DOHH2 (cell line): ENCODE data around the gene UBE2Z.

Source experiments
- H3F3A ChIP-seq: fragments of 200-600 bp; sonication (generic), shearing (Covaris generic); 2 replicates; pipeline ENCODE4 v1.6.0; 2016; ENCODE audit warnings: antibody characterized with exemption, mild to moderate bottlenecking; ENCODE audit not compliant: control insufficient read depth, insufficient read depth
- H3K27ac ChIP-seq: fragments of 200-600 bp; sonication (generic); 2 replicates; pipeline ENCODE4 v1.5.1; 2014; ENCODE audit warnings: low read depth, mild to moderate bottlenecking, low read length, moderate library complexity
- H3K27me3 ChIP-seq: fragments of 200-600 bp; sonication (generic); 2 replicates; pipeline ENCODE4 v1.6.1; 2014; ENCODE audit warnings: mild to moderate bottlenecking, low read length, mixed read lengths; ENCODE audit not compliant: control insufficient read depth
- H3K36me3 ChIP-seq: fragments of 200-600 bp; sonication (generic); 2 replicates; pipeline ENCODE4 v1.6.1; 2014; ENCODE audit warnings: mild to moderate bottlenecking, low read length, moderate library complexity, mixed read lengths; ENCODE audit not compliant: control insufficient read depth
- H3K4me1 ChIP-seq: fragments of 200-600 bp; sonication (generic); 2 replicates; pipeline ENCODE4 v1.6.1; 2014; ENCODE audit warnings: mild to moderate bottlenecking, low read length, mixed read lengths; ENCODE audit not compliant: control insufficient read depth
- H3K4me2 ChIP-seq: fragments of 200-600 bp; sonication (generic); 2 replicates; pipeline ENCODE4 v1.6.0; 2014; ENCODE audit warnings: mild to moderate bottlenecking, low read length, moderate library complexity
- H3K4me3 ChIP-seq: fragments of 200-600 bp; sonication (generic); 2 replicates; pipeline ENCODE4 v1.5.1; 2014; ENCODE audit warnings: mild to moderate bottlenecking, low read length, mixed read lengths
- H3K79me2 ChIP-seq: fragments of 200-600 bp; sonication (generic); 2 replicates; pipeline ENCODE4 v1.6.1; 2014; ENCODE audit warnings: mild to moderate bottlenecking, low read length, mixed read lengths; ENCODE audit not compliant: control insufficient read depth
- H3K9me2 ChIP-seq: fragments of 200-600 bp; sonication (generic); replicated peaks from 2 replicates; pipeline ENCODE4 v1.6.1; 2014; ENCODE audit warnings: mild to moderate bottlenecking, low read length, mixed read lengths; ENCODE audit not compliant: control insufficient read depth
- H3K9me3 ChIP-seq: fragments of 200-600 bp; sonication (generic); 2 replicates; pipeline ENCODE4 v1.6.1; 2014; ENCODE audit warnings: antibody characterized with exemption, low read length, mixed read lengths; ENCODE audit not compliant: control insufficient read depth, insufficient read depth
- H4K20me1 ChIP-seq: fragments of 200-600 bp; sonication (generic); 2 replicates; pipeline ENCODE4 v1.6.0; 2014; ENCODE audit warnings: low read depth, mild to moderate bottlenecking, antibody characterized with exemption, low read length, moderate library complexity; ENCODE audit not compliant: control insufficient read depth, insufficient read depth
- EZH2phosphoT487 ChIP-seq: fragments of 200-600 bp; sonication (generic); IDR thresholded peaks from 2 replicates; pipeline ENCODE4 v1.6.1; 2017; ENCODE audit warnings: borderline replicate concordance, mild to moderate bottlenecking, antibody characterized with exemption, low read length, moderate library complexity, mixed read lengths
- TF ChIP-seq, protein P1 (sequence below): fragments of 200-600 bp; sonication (generic); IDR thresholded peaks from one replicate; pipeline ENCODE4 v1.5.1; 2014; ENCODE audit warnings: antibody characterized with exemption, mild to moderate bottlenecking, low read depth, low read length; ENCODE audit not compliant: poor library complexity, severe bottlenecking

UBE2Z gene

DNA sequence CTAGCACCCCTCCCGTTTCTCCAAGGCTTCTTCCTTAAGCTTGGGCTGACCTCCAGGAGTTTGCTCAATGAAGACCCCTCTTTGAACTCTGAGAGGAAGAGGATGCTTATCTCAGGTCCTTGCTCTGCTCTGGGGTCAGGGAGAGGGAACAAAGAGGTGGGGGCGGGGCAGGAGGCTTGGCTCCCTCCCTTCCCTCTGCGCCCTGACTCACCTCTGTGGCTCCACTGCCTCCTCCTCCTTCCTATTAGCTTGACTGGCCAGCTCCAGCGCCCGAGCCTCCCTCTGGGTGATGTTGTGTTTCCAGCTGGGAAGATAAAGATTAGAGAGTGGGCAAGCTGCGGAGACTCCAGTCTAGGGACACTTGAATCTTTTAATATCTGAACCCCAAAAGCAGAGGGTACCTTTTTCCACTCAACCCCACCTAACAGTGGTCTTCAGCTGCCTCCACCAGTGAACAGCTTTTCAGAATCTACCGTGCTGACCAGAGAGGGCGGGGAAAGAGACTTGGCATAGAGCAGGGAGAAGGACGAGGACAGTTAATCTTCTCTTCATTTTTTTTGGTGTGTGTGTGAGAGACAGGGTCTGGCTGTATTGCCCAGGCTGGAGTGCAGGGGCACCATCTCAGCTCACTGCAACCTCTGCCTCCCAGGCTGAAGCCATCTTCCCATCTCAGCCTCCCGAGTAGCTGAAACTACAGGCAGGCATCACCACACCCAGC lies 53.5 kb downstream of the UBE2Z start:
- Histone ChIP-seq H3K27me3 (peaks cover 15% of the 10 kb centered on the region; the same call in 1 of the 2 replicates), H3K27ac (no peak overlapping the region), H3F3A (no peaks in the 10 kb centered on the region), H3K79me2 (no peaks in the 10 kb centered on the region), H4K20me1 (no peaks in the 10 kb centered on the region), H3K4me2 (no peak overlapping the region), H3K9me2 (no peaks in the 10 kb centered on the region), H3K36me3 (no peaks in the 10 kb centered on the region), H3K9me3 (no peaks in the 10 kb centered on the region), H3K4me3 (no peak overlapping the region), H3K4me1 (no peaks in the 10 kb centered on the region)
- TF ChIP-seq, protein P1, sequence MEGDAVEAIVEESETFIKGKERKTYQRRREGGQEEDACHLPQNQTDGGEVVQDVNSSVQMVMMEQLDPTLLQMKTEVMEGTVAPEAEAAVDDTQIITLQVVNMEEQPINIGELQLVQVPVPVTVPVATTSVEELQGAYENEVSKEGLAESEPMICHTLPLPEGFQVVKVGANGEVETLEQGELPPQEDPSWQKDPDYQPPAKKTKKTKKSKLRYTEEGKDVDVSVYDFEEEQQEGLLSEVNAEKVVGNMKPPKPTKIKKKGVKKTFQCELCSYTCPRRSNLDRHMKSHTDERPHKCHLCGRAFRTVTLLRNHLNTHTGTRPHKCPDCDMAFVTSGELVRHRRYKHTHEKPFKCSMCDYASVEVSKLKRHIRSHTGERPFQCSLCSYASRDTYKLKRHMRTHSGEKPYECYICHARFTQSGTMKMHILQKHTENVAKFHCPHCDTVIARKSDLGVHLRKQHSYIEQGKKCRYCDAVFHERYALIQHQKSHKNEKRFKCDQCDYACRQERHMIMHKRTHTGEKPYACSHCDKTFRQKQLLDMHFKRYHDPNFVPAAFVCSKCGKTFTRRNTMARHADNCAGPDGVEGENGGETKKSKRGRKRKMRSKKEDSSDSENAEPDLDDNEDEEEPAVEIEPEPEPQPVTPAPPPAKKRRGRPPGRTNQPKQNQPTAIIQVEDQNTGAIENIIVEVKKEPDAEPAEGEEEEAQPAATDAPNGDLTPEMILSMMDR: no peak
- TF ChIP-seq EZH2phosphoT487: no peak

DNA sequence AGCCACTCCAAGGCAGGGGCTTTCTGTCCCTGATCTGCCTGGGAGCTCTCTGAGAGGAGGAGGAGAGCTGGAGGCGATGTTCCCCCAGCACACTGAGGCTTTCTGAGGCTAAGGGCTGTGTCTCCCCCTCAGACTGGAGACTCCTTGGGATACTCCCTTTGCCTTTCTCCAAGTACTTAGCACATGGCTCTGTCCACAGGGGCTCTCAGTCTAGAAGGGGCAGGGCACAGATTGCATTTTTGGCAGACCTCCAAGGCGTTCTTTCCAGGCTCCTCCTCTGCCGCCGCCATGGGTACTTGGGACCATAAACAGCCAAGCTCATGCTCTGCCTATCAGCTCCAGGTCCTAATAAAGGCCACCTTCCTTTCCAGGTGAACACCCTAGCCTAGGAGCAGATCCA lies 62.0 kb downstream of the UBE2Z start:
- peaks cover 2% of the 10 kb centered on the region; the same call in 1 of the 2 replicates for H3K27me3 ChIP-seq
- H3K9me2 ChIP-seq: no peaks in the 10 kb centered on the region
- no peak for TF ChIP-seq EZH2phosphoT487
- TF ChIP-seq, protein P1: no peak
- no peak overlapping the region for H3K27ac ChIP-seq
- H3K9me3 ChIP-seq: no peaks in the 10 kb centered on the region
- H3K4me1 ChIP-seq: no peaks in the 10 kb centered on the region
- H3K36me3 ChIP-seq: no peaks in the 10 kb centered on the region
- no peaks in the 10 kb centered on the region for H3K79me2 ChIP-seq
- no peak overlapping the region for H3K4me3 ChIP-seq
- H3K4me2 ChIP-seq: no peak overlapping the region
- no peaks in the 10 kb centered on the region for H4K20me1 ChIP-seq
- no peaks in the 10 kb centered on the region for H3F3A ChIP-seq

DNA sequence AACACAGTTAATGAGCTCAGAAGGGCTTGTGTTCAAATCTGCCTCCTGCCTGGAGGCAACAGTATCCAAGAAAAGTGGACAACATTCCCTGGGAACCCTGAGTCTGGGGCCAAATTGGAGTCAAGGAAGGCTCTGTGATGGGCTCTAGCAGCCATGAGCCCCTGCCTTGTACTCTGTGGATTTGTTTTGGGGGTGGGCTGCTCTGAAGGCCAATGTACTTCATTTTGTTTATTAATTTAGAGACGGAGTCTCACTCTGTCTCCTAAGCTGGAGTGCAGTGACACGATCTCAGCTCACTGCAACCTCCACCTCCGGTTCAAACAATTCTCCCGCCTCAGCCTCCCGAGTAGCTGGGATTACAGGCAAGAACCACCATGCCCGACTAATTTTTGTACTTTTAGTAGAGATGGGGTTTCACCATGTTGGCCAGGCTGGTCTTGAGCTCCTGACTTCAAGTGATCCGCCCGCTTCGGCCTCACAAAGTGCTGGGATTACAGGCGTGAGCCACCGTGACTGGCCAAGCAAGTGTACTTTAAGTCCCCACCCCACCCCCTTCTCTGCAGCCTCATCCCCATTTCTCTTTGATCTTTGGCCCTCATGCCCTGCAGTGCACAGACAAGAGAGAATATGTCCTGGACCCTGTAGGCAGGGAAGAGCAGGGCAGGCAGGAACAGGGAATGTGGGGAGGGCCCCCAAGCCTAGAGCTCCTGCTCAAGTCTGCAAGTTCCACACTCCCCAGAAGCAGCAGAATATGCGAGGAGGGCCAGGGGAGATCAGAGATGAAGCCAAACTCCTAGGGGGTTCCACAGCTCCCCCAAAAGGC lies 62.9 kb downstream of the UBE2Z start:
- Histone ChIP-seq H3K36me3 (no peaks in the 10 kb centered on the region), H3K27me3 (peaks cover 2% of the 10 kb centered on the region; the same call in 1 of the 2 replicates), H3K9me3 (no peaks in the 10 kb centered on the region), H4K20me1 (no peaks in the 10 kb centered on the region), H3K9me2 (no peaks in the 10 kb centered on the region), H3K4me1 (no peaks in the 10 kb centered on the region), H3K27ac (no peak overlapping the region), H3K4me3 (no peak overlapping the region), H3K4me2 (no peak overlapping the region), H3K79me2 (no peaks in the 10 kb centered on the region), H3F3A (no peaks in the 10 kb centered on the region)
- TF ChIP-seq, protein P1: no peak
- no peak for TF ChIP-seq EZH2phosphoT487
